BLaER1 treated with 17β-estradiol and CSF1 and Interleukin-3, amounts not matched to agents 10 nM and 100 nM (cell line): ENCODE results near the gene SLIT3.
"Not testable (repeated sequence)": the region's sequence is repeated elsewhere in the genome, so short reads cannot be mapped to it uniquely, and the experiment has no call there.

Experiments used
- H3K27ac ChIP-seq, 11 experiments: shearing (Covaris generic); formaldehyde crosslinking; 2 replicates each; pipeline ENCODE4 v1.8.1; 2022
- H3K27me3 ChIP-seq, 11 experiments: shearing (Covaris generic); formaldehyde crosslinking; 2 replicates each; pipeline ENCODE4 v1.8.1; 2022
- H3K36me3 ChIP-seq, 11 experiments: shearing (Covaris generic); formaldehyde crosslinking; 2 replicates each; pipeline ENCODE4 v1.8.1; 2022
- H3K4me1 ChIP-seq, 10 experiments: shearing (Covaris generic); formaldehyde crosslinking; 2 replicates each; pipeline ENCODE4 v1.8.1; 2022
- H3K4me2 ChIP-seq, 11 experiments: shearing (Covaris generic); formaldehyde crosslinking; 2 replicates each; pipeline ENCODE4 v1.8.1; 2022
- H3K4me3 ChIP-seq, 10 experiments: shearing (Covaris generic); formaldehyde crosslinking; 2 replicates each; pipeline ENCODE4 v1.8.1; 2022
- H3K9ac ChIP-seq, 11 experiments: shearing (Covaris generic); formaldehyde crosslinking; 2 replicates each; pipeline ENCODE4 v1.8.1; 2022
- H3K9me3 ChIP-seq, 11 experiments: shearing (Covaris generic); formaldehyde crosslinking; replicated peaks in 1 of 11; 2 replicates each; pipeline ENCODE4 v1.8.1; 2022
- H4K20me1 ChIP-seq, 11 experiments: shearing (Covaris generic); formaldehyde crosslinking; 2 replicates each; pipeline ENCODE4 v1.8.1; 2022
- Cebpa-rat ChIP-seq, 11 experiments: shearing (Covaris generic); IDR thresholded peaks; 2 replicates each; pipeline ENCODE4 v1.8.1; 2022

SLIT3 gene

DNA sequence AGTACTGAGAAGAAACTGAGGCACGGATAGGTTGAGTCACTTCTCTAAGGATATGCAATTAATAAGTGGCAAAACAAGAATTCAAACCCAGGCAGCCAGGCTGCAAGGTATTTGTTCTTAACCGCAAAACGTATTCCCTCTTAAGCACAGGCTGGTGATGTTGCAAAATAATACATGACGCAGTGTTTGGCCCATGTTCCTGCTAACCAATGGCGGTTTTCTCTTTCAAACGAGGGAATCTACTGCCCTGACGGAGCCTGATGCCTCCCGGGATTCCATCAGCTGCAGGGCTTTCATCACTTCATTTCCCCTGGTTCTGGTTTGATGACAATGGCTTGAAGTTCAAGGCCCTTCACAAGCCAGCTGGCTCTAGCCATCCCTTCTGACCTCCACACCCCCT, 154.8 kb downstream of the SLIT3 start:
- Histone ChIP-seq H4K20me1 (no peaks in the 10 kb centered on the region), H3K4me2 (peak overlapping the region in 1 of 11 experiments; percentile 1; a peak in 1 of 22 replicates), H3K27me3 (no peaks in the 10 kb centered on the region), H3K4me1 (peaks cover 0 to 6% (median 0%) of the 10 kb centered on the region in 10 experiments; a peak in 2 of 20 replicates), H3K27ac (no peak overlapping the region), H3K9me3 (no peaks in the 10 kb centered on the region), H3K36me3 (no peaks in the 10 kb centered on the region), H3K9ac (no peak overlapping the region), H3K4me3 (no peak overlapping the region)
- TF ChIP-seq Cebpa-rat (IDR thresholded peaks at IDR 0.05) = no peak

GRCh38 chr5:169142264-169142970, 158.5 kb downstream of the SLIT3 start:
- Histone ChIP-seq H3K27me3 (no peaks in the 10 kb centered on the region), H3K36me3 (no peaks in the 10 kb centered on the region)
- no peak for TF ChIP-seq Cebpa-rat (IDR thresholded peaks at IDR 0.05)

DNA sequence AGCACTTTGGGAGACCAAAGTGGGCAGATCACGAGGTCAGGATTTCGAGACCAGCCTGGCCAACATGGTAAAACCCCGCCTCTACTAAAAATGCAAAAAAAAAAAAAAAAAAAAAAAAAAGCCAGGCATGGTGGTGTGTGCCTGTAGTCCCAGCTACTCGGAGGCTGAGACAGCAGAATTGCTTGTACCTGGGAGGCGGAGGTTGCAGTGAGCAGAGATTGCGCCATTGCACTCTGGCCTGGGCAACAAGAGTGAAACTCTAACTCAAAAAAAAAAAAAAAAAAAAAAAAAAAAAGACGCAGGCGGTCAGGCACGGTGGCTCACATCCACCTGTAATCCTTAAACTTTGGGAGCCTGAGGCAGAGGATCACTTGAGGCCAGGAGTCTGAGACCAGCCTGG, 160.7 kb downstream of the SLIT3 start:
- not testable (repeated sequence) for H3K4me2 ChIP-seq, H3K27me3 ChIP-seq

More at GRCh38 chr5:169142264-169142970, 158.5 kb downstream of the SLIT3 start:
- H3K9ac ChIP-seq = no peak overlapping the region
- H3K4me1 ChIP-seq = peaks cover 0 to 6% (median 0%) of the 10 kb centered on the region in 10 experiments; a peak in 2 of 20 replicates
- no peaks in the 10 kb centered on the region for H3K9me3 ChIP-seq
- H3K4me2 ChIP-seq = no peak overlapping the region
- no peak overlapping the region for H3K27ac ChIP-seq
- no peaks in the 10 kb centered on the region for H4K20me1 ChIP-seq
- H3K4me3 ChIP-seq = no peak overlapping the region

GRCh38 chr5:169139480-169140050, 161.4 kb downstream of the SLIT3 start:
- H3K4me3 ChIP-seq = no peak overlapping the region
- no peaks in the 10 kb centered on the region for H3K9me3 ChIP-seq
- no peaks in the 10 kb centered on the region for H4K20me1 ChIP-seq
- H3K36me3 ChIP-seq = no peaks in the 10 kb centered on the region
- no peak overlapping the region for H3K4me2 ChIP-seq
- no peak overlapping the region for H3K27ac ChIP-seq
- H3K27me3 ChIP-seq = no peaks in the 10 kb centered on the region
- no peaks in the 10 kb centered on the region for H3K4me1 ChIP-seq
- TF ChIP-seq Cebpa-rat (IDR thresholded peaks at IDR 0.05) = no peak
- no peak overlapping the region for H3K9ac ChIP-seq

More for the DNA sequence above, 160.7 kb downstream of the SLIT3 start:
- H3K27ac ChIP-seq, H3K4me1 ChIP-seq, H3K36me3 ChIP-seq, H3K9ac ChIP-seq, H3K4me3 ChIP-seq, H3K9me3 ChIP-seq, H4K20me1 ChIP-seq: not testable (repeated sequence)

DNA sequence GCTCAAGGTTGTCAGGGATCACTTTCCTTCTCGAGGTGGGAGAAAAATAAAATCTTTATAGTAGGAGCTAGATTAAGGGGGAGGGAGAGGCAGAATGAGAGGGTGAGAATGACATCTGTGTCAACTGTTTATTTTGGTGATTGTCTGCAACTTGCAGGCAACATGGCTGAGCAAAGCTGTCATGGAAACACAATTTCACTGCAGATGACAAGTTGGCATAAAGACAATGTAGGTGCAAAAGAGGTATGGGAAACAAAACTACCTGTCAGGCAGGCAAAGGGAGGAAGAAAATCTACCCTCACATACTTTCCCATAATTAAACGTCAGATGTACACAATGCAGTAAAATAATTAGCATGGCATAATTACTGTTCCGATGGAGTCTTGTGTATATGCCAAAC, 167.4 kb downstream of the SLIT3 start:
- TF ChIP-seq Cebpa-rat (IDR thresholded peaks at IDR 0.05) = no peak

DNA sequence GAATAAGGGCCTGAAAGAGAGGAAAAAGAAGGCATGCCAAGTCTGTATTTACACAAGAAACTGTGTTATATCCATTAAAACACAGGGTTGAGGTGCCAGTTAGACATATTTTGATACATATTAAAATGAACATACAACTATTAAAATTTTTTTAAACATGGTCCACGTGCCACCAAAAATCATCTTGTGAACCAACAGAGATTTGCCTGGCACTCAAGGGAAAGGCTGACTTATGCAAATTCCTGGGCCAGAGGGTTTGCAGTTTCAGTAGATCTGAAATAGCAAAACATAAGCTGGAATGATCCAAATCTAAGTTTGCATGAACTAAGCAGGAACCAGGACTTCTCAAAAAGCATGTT, 168.7 kb downstream of the SLIT3 start:
- no peak overlapping the region for H3K9ac ChIP-seq
- H3K36me3 ChIP-seq = no peaks in the 10 kb centered on the region
- no peaks in the 10 kb centered on the region for H3K4me1 ChIP-seq
- no peaks in the 10 kb centered on the region for H3K27me3 ChIP-seq
- no peak overlapping the region for H3K4me2 ChIP-seq
- H3K4me3 ChIP-seq = no peak overlapping the region
- no peak for TF ChIP-seq Cebpa-rat (IDR thresholded peaks at IDR 0.05)
- H3K9me3 ChIP-seq = no peaks in the 10 kb centered on the region
- no peak overlapping the region for H3K27ac ChIP-seq
- H4K20me1 ChIP-seq = no peaks in the 10 kb centered on the region

More for the DNA sequence above, 167.4 kb downstream of the SLIT3 start:
- Histone ChIP-seq H4K20me1 (no peaks in the 10 kb centered on the region), H3K4me2 (no peak overlapping the region), H3K36me3 (no peaks in the 10 kb centered on the region), H3K27ac (no peak overlapping the region), H3K4me3 (no peak overlapping the region), H3K9ac (no peak overlapping the region), H3K9me3 (no peaks in the 10 kb centered on the region), H3K27me3 (no peaks in the 10 kb centered on the region), H3K4me1 (no peaks in the 10 kb centered on the region)

DNA sequence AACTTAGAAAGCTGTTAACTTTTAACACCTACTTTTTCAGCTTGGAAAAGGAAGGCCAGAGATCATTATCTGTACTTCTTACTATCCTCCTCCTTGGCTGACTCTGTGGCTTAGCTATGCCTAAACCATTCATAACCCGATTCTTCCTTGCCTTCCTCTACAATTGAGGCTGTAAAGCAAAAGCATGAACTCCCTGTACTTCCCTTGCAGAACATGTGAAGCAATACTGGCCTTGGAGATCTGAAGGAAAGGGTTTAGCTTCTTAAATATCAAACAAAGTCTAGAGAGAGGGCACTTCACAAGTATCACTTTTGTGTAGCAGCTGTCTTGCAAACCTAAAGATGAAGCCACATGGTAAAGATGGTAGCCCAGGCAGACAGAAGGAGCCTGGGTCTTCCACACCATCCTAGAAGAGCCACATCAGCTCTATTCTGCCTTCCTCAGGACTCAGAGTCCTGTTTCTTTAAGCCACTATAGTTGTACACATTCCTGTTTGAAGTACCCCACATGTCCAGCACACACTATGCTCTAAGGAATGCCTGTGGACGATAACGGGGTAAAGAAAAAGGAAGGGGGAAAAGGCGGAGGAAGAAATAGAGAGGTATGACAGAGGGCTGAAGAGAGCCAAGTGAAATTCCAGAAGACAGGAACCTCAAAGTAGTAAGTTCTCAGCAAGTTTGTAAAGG, 169.2 kb downstream of the SLIT3 start:
- Histone ChIP-seq H4K20me1 (no peaks in the 10 kb centered on the region), H3K27me3 (no peaks in the 10 kb centered on the region), H3K27ac (no peak overlapping the region), H3K4me1 (no peaks in the 10 kb centered on the region), H3K9ac (no peak overlapping the region), H3K4me2 (no peak overlapping the region), H3K4me3 (no peak overlapping the region), H3K9me3 (no peaks in the 10 kb centered on the region), H3K36me3 (no peaks in the 10 kb centered on the region)
- TF ChIP-seq Cebpa-rat (IDR thresholded peaks at IDR 0.05) = no peak

- Histone ChIP-seq H3K4me2 (no peak overlapping the region), H3K4me1 (no peaks in the 10 kb centered on the region), H3K27ac (no peak overlapping the region), H4K20me1 (no peaks in the 10 kb centered on the region), H3K36me3 (no peaks in the 10 kb centered on the region), H3K4me3 (no peak overlapping the region), H3K9ac (no peak overlapping the region), H3K27me3 (no peaks in the 10 kb centered on the region), H3K9me3 (peaks cover 0 to 3% (median 0%) of the 10 kb centered on the region in 11 experiments; a peak in 3 of 22 replicates)
- TF ChIP-seq Cebpa-rat (IDR thresholded peaks at IDR 0.05) = no peak
These were observed 172.3 kb downstream of the SLIT3 start for GRCh38 chr5:169128679-169129078.

- no peaks in the 10 kb centered on the region for H3K27me3 ChIP-seq
These were observed 173.5 kb downstream of the SLIT3 start for GRCh38 chr5:169127431-169127830.

More at GRCh38 chr5:169127431-169127830, 173.5 kb downstream of the SLIT3 start:
- Histone ChIP-seq H3K27ac (no peak overlapping the region), H3K9me3 (peaks cover 0 to 7% (median 0%) of the 10 kb centered on the region in 11 experiments; a peak in 3 of 22 replicates), H3K4me2 (no peak overlapping the region), H4K20me1 (no peaks in the 10 kb centered on the region), H3K9ac (no peak overlapping the region), H3K36me3 (no peaks in the 10 kb centered on the region), H3K4me3 (no peak overlapping the region), H3K4me1 (no peaks in the 10 kb centered on the region)
- TF ChIP-seq Cebpa-rat (IDR thresholded peaks at IDR 0.05) = no peak
